ENCODE data around the gene KCNT2. TPM values are rescaled to one million over a fixed set of nuclear protein-coding genes. Genes with fewer than 3 reads are reported as not detected.

The KCNT2 gene
- total RNA-seq, 1 experiment from 2014 or later: not detected

DNA sequence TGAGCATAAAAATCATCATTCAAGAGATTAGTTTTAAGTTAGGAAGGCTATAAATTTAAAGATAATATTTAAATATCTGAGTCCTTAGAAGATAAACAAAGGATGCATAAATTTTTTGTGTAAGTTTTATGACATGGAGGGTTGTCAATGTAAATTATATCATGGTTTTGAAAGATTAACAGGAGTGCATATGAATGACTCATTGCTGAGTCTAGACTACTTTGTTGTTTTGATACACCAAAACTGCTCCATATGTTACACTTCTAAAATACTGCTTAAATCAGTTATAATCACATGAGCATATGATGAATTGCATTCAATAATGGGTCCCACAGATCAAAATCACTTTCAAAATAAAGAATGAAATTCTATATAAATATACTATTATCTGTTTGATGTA is 312.5 kb downstream of the KCNT2 start:
- DNase-seq (ENCODE audit: low read depth, low spot score): no peak
- no peak for ATAC-seq
- Histone ChIP-seq H4K20me1 (ENCODE audit: insufficient read depth) (no peaks in the 10 kb centered on the region), H3K9me3 (ENCODE audit: control insufficient read depth in 1 of 2, insufficient read depth in 1 of 2, low read depth in 1 of 2, low read length in 2 of 2) (no peaks in the 10 kb centered on the region), H2AFZ (ENCODE audit: low read depth, low read length, poor library complexity, severe bottlenecking) (peak overlapping the region; percentile 37), H3K9ac (ENCODE audit: low read length) (no peak overlapping the region), H3K27ac (ENCODE audit: low read depth, low read length) (no peak overlapping the region), H3K36me3 (ENCODE audit: control insufficient read depth in 1 of 2, insufficient read depth in 2 of 2, low read length in 2 of 2) (no peaks in the 10 kb centered on the region), H3K4me1 (ENCODE audit: control insufficient read depth in 1 of 2, insufficient read depth in 2 of 2, low read length in 2 of 2) (no peaks in the 10 kb centered on the region), H3K4me2 (ENCODE audit: low read length) (no peak overlapping the region), H3K27me3 (ENCODE audit: insufficient read depth, low read length) (no peaks in the 10 kb centered on the region), H3K9me2 (ENCODE audit: insufficient read depth) (no peaks in the 10 kb centered on the region), H3K4me3 (replicated peaks in 1 of 2; ENCODE audit: low read depth in 1 of 2, low read length in 2 of 2) (no peak overlapping the region), H3K79me2 (ENCODE audit: insufficient read depth, low read length) (no peaks in the 10 kb centered on the region)
- TF ChIP-seq ZFX (IDR thresholded peaks at IDR 0.05) (no peak), JUND (IDR thresholded peaks at IDR 0.05) (no peak), FOSL1 (IDR thresholded peaks at IDR 0.05; ENCODE audit: low read depth) (no peak), YY1 (IDR thresholded peaks at IDR 0.05; ENCODE audit: extremely low read depth, insufficient replicate concordance, low read depth, low read length) (no peak)
- ChIA-PET RAD21 (ENCODE audit: low non-redundant PET in 1 of 2, low total read pairs in 2 of 2, uncharacterized antibody in 2 of 2, unreplicated experiment in 2 of 2) (no interaction called here), POLR2A (no interaction called here), CTCF (no interaction called here)
- BruUV-seq (replicated peaks): no TSS peak
- intact Hi-C loops (cut with micrococcal nuclease): no loop called here

DNA sequence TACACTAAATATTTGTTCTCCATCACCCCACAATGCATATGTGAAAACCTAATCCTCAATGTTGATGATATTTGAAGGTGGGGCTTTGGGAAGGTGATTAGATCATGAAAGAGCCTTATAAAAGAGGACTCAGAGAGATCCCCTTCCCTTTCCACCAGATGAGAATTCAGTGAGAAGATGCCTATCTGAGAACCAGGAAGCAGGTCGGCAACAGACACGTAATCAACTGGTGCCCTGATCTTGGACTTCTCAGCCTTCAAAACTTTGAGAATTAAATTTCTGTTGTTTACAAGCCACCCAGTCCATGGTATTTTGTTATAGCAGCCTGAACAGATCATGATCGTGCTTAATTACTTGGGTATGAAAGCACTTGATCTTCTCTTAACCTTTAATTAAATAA is 329.4 kb downstream of the KCNT2 start:
- peak overlapping the region; percentile 23 for H2AFZ ChIP-seq (ENCODE audit: low read depth, low read length, poor library complexity, severe bottlenecking)
- H3K79me2 ChIP-seq (ENCODE audit: insufficient read depth, low read length): no peaks in the 10 kb centered on the region
- ChIA-PET POLR2A (no interaction called here), CTCF (no interaction called here), RAD21 (ENCODE audit: low non-redundant PET in 1 of 2, low total read pairs in 2 of 2, uncharacterized antibody in 2 of 2, unreplicated experiment in 2 of 2) (no interaction called here)
- no peak for TF ChIP-seq SRF (IDR thresholded peaks at IDR 0.05; ENCODE audit: low read depth)
- no peak for TF ChIP-seq ZNF274 (IDR thresholded peaks at IDR 0.05; ENCODE audit: low read depth, low read length)
- TF ChIP-seq EZH2phosphoT487 (IDR thresholded peaks at IDR 0.05; ENCODE audit: borderline replicate concordance): no peak
- TF ChIP-seq YY1 (IDR thresholded peaks at IDR 0.05; ENCODE audit: extremely low read depth, insufficient replicate concordance, low read depth, low read length): no peak
- no peak for TF ChIP-seq POLR2A (IDR thresholded peaks at IDR 0.05; ENCODE audit: borderline replicate concordance, extremely low read depth, insufficient read depth, insufficient read length)
- TF ChIP-seq SP1 (IDR thresholded peaks at IDR 0.05; ENCODE audit: low read depth): no peak
- TF ChIP-seq POLR2AphosphoS5 (IDR thresholded peaks at IDR 0.05; ENCODE audit: low read depth, low read length): no peak
- no peak for TF ChIP-seq EGR1 (IDR thresholded peaks at IDR 0.05; ENCODE audit: low read depth)
- TF ChIP-seq CTCF (IDR thresholded peaks at IDR 0.05 in 2 of 3, conservative IDR thresholded peaks at IDR 0.05 in 1 of 3; ENCODE audit: borderline replicate concordance in 1 of 3, insufficient read depth in 1 of 3, low read depth in 2 of 3, low read length in 2 of 3): no peak
- no peak for TF ChIP-seq EZH2 (IDR thresholded peaks at IDR 0.05)
- TF ChIP-seq FOSL1 (IDR thresholded peaks at IDR 0.05; ENCODE audit: low read depth): no peak
- TF ChIP-seq JUND (IDR thresholded peaks at IDR 0.05): no peak
- TF ChIP-seq CBX3 (IDR thresholded peaks at IDR 0.05; ENCODE audit: low read depth): no peak
- no peak for TF ChIP-seq ELF1 (IDR thresholded peaks at IDR 0.05; ENCODE audit: borderline replicate concordance, low read depth)
- no peak for TF ChIP-seq ZBTB33 (IDR thresholded peaks at IDR 0.05; ENCODE audit: extremely low read depth, insufficient replicate concordance, low read length)
- no peak for TF ChIP-seq ZFX (IDR thresholded peaks at IDR 0.05)
- no peak for TF ChIP-seq SIN3A (IDR thresholded peaks at IDR 0.05; ENCODE audit: low read depth)
- no peaks in the 10 kb centered on the region for H3K9me3 ChIP-seq (ENCODE audit: control insufficient read depth in 1 of 2, insufficient read depth in 1 of 2, low read depth in 1 of 2, low read length in 2 of 2)
- ATAC-seq (no peak), DNase-seq (ENCODE audit: low read depth, low spot score) (no peak)
- no TSS peak for BruUV-seq (replicated peaks)
- H3K36me3 ChIP-seq (ENCODE audit: control insufficient read depth in 1 of 2, insufficient read depth in 2 of 2, low read length in 2 of 2): no peaks in the 10 kb centered on the region
- no peaks in the 10 kb centered on the region for H3K27me3 ChIP-seq (ENCODE audit: insufficient read depth, low read length)
- intact Hi-C loops (cut with micrococcal nuclease): no loop called here
- H3K9me2 ChIP-seq (ENCODE audit: insufficient read depth): no peaks in the 10 kb centered on the region
- H3K4me1 ChIP-seq (ENCODE audit: control insufficient read depth in 1 of 2, insufficient read depth in 2 of 2, low read length in 2 of 2): no peaks in the 10 kb centered on the region
- H3K27ac ChIP-seq (ENCODE audit: low read depth, low read length): no peak overlapping the region
- no peak overlapping the region for H3K9ac ChIP-seq (ENCODE audit: low read length)
- H3K4me2 ChIP-seq (ENCODE audit: low read length): no peak overlapping the region
- H4K20me1 ChIP-seq (ENCODE audit: insufficient read depth): no peaks in the 10 kb centered on the region
- H3K4me3 ChIP-seq (replicated peaks in 1 of 2; ENCODE audit: low read depth in 1 of 2, low read length in 2 of 2): no peak overlapping the region

All from HCT116 (cell line).